Peyer's patch (tissue), 4 donors: ENCODE results near the gene KL. TPM values are rescaled to one million over a fixed set of nuclear protein-coding genes. Genes with fewer than 3 reads are reported as not detected.

Experiments used
- DNase-seq, 3 donors: peaks; one replicate each; pipeline ENCODE4 v3.0.0-alpha.2; 2017 to 2019
- H3K27ac ChIP-seq, 4 donors: fragments of 200-600 bp; sonication (generic); one replicate each; pipeline ENCODE4 v1.5.1; 2016 to 2019
- H3K27me3 ChIP-seq, 2 donors: fragments of 200-600 bp; sonication (generic); one replicate each; pipeline ENCODE4 v1.5.1; 2019
- H3K36me3 ChIP-seq, 3 donors: fragments of 200-600 bp; sonication (generic); one replicate each; pipeline ENCODE4 v1.5.1; 2016 to 2019
- H3K4me1 ChIP-seq, 4 donors: fragments of 200-600 bp; sonication (generic); one replicate each; pipeline ENCODE4 v1.5.1; 2016 to 2019
- H3K4me3 ChIP-seq, 4 donors: fragments of 200-600 bp; sonication (generic); 1 replicate in 3 of 4; 2 replicates in 1 of 4; pipeline ENCODE4 v1.5.1; 2016 to 2019; ENCODE audit warnings: mild to moderate bottlenecking in 1 of 4
- H3K9me3 ChIP-seq, 4 donors: fragments of 200-600 bp; sonication (generic); one replicate each; pipeline ENCODE4 v1.5.1; 2016 to 2019; ENCODE audit warnings: mild to moderate bottlenecking in 1 of 4
- POLR2A ChIP-seq, 2 donors: fragments of 450-650 bp; IDR thresholded peaks; one replicate each; pipeline ENCODE4 v1.5.1; 2017; ENCODE audit warnings: antibody characterized with exemption in 2 of 2, mild to moderate bottlenecking in 2 of 2, moderate library complexity in 2 of 2
- total RNA-seq, 4 donors: library from RNA; depleted of rRNA; stranded (reverse); fragments of >200 nt; gene quantifications; one replicate each; pipeline ENCODE4 v1.1.0, GENCODE V29; 2016
- TF ChIP-seq, protein P1 (sequence below), 6 experiments: fragments of 450-650 bp in 4 of 6; fragments of 200-600 bp in 2 of 6; sonication (generic) in 1 of 6; IDR thresholded peaks; one replicate each; pipeline ENCODE4 v1.5.1; 2017 to 2019; ENCODE audit warnings: antibody characterized with exemption in 6 of 6, mild to moderate bottlenecking in 3 of 6, moderate library complexity in 1 of 6

KL gene
- total RNA-seq, 4 donors from 2014 or later, result 2.5 to 7.0 (median 4.9) TPM

DNA sequence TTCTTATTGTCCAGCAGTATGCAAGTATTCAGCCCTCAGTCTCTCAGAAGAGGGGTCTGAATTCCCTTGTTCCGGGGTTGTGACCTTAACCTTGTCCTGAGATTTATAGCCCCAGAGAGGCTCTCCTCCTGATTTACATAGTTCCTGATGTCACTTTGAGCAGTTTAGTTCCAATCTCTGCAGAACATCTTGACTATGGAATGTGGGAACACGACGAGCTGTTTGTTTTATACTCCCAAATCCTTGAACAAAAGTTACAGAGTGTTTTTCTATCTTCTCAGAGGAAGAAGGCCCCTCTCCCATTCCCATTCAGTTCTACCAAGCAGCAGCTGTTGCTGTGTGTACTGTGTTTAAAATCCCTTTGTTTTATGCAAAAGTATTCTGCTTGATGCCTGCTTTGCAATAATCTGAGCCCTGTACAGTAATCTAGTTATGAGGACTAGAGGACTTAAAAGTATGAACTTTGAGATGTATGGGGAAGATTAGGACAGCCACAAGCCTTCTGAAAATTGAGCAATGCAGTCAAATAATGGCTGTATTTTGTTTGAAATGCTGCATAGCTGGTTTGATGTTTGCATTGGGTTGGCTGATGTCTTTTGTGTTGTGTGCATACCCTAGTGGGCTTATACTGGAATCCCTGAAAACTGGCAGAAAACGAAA, 74.7 kb downstream of the KL start:
- H3K27ac ChIP-seq, result peak overlapping the region in 1 of 4 donors; percentile 46
- no peak overlapping the region for H3K4me3 ChIP-seq
- peaks cover 0 to 4% (median 0%) of the 10 kb centered on the region in 4 donors for H3K4me1 ChIP-seq
- DNase-seq, result no peak
- no peaks in the 10 kb centered on the region for H3K9me3 ChIP-seq
- TF ChIP-seq, protein P1, sequence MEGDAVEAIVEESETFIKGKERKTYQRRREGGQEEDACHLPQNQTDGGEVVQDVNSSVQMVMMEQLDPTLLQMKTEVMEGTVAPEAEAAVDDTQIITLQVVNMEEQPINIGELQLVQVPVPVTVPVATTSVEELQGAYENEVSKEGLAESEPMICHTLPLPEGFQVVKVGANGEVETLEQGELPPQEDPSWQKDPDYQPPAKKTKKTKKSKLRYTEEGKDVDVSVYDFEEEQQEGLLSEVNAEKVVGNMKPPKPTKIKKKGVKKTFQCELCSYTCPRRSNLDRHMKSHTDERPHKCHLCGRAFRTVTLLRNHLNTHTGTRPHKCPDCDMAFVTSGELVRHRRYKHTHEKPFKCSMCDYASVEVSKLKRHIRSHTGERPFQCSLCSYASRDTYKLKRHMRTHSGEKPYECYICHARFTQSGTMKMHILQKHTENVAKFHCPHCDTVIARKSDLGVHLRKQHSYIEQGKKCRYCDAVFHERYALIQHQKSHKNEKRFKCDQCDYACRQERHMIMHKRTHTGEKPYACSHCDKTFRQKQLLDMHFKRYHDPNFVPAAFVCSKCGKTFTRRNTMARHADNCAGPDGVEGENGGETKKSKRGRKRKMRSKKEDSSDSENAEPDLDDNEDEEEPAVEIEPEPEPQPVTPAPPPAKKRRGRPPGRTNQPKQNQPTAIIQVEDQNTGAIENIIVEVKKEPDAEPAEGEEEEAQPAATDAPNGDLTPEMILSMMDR (IDR thresholded peaks at IDR 0.05), result no peak
- TF ChIP-seq POLR2A (IDR thresholded peaks at IDR 0.05), result no peak
- H3K36me3 ChIP-seq, result no peaks in the 10 kb centered on the region
- H3K27me3 ChIP-seq, result no peaks in the 10 kb centered on the region

DNA sequence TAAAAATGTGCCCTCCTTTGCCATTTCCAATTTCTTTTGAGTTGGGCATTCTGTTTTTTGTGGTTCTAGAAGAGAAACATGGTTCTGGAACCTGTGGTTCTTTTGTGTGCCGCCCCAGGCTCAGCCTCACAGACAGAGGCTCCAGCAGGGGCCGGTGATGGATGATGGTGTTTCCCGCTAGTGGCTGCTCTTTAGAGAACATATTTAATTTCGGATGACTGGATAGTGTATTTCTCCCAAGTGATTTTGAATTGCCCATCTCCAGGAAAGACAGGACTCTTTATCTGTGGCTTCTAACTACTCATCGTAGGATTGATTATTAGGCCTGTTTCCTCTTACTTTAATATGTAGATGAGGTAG, 75.2 kb downstream of the KL start:
- Histone ChIP-seq H3K36me3 (no peaks in the 10 kb centered on the region), H3K4me1 (peaks cover 0 to 4% (median 0%) of the 10 kb centered on the region in 4 donors), H3K4me3 (no peak overlapping the region), H3K27me3 (no peaks in the 10 kb centered on the region), H3K9me3 (no peaks in the 10 kb centered on the region), H3K27ac (no peak overlapping the region)
- DNase-seq, result no peak
- TF ChIP-seq POLR2A (IDR thresholded peaks at IDR 0.05), result no peak
- TF ChIP-seq, protein P1 (IDR thresholded peaks at IDR 0.05), result no peak

DNA sequence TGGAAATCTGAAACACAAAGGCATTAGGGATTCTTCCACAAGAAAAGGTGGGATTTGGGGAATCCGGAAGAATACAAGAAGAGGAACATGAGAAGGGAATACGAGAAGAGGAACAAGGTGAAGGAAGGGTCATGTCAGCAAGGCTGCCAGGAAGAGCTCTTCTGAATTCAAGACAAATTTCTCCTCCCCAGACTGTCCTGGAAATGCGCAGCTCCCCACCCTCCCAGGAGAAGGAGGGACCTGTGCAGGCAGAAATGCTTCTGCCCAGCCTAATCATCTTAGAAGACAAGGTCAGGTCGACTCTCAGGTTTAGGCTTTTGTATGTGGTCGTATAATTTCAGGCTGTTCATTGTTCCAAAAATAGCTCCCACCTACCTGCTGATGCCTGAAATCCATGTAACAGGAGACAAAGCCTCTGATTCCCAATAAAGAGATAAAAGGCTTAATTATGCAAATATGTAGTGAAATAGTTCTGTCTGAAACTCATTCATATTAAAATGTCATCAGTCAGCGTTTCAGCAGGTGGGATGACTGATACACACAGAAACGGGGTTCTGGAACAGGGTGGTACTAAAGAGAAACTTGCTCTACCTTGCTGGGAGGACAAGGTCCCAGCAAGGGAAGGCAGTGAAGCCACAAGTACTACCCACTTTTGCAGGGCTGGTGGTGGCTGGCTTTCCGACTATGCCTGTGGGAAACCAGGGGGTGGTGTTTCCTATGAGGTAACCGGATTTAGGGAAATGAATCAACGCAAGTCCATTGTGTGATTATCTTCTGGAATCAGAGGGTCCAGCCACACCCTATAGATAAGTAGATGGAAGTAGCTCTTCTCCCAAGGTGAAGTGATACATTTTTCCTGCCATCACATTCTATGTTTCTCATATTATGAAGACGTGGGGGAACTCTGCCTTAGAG, 76.1 kb downstream of the KL start:
- TF ChIP-seq POLR2A (IDR thresholded peaks at IDR 0.05), result no peak
- TF ChIP-seq, protein P1 (IDR thresholded peaks at IDR 0.05), result no peak
- Histone ChIP-seq H3K4me3 (no peak overlapping the region), H3K27ac (no peak overlapping the region), H3K27me3 (no peaks in the 10 kb centered on the region), H3K9me3 (no peaks in the 10 kb centered on the region), H3K36me3 (no peaks in the 10 kb centered on the region), H3K4me1 (peaks cover 0 to under 1% (median 0%) of the 10 kb centered on the region in 4 donors)
- no peak for DNase-seq

DNA sequence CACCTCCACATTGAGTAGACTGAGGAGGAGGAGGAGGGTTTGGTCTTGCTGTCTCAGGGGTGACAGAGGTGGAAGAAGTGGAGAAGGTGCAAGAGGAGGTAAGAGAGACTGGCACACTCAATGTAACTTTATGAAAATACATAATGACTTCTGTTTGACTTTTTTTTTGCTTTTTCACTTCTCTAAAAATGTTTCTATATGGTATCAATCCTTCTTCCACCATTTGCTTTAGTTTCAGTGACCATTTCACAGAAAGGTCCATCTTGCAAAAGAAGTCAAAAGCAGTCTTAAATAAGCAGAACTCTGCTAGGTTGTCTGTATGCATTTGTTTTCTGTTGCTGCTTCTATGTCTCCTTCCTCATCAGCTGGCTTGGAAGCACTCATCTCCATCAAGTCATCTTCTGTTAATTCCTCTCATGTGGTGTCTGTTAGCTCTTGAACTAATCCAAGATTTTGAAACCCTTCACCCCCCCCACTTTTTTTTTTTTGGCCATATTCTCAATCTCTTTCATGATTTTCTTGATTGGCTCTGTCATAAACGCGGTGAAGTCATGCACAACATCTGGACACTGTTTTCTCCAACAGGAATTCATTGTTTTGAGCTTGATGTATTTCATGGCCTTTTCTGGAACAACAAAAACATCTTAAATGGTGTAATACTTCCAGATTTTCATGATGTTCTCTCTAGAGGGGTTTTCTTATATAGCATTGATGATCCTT, 80.8 kb downstream of the KL start:
- DNase-seq, result no peak
- no peak overlapping the region for H3K27ac ChIP-seq
- TF ChIP-seq POLR2A (IDR thresholded peaks at IDR 0.05), result no peak
- TF ChIP-seq, protein P1 (IDR thresholded peaks at IDR 0.05), result no peak
- H3K4me3 ChIP-seq, result no peak overlapping the region
- no peaks in the 10 kb centered on the region for H3K4me1 ChIP-seq
- H3K27me3 ChIP-seq, result no peaks in the 10 kb centered on the region
- H3K36me3 ChIP-seq, result no peaks in the 10 kb centered on the region
- no peaks in the 10 kb centered on the region for H3K9me3 ChIP-seq

DNA sequence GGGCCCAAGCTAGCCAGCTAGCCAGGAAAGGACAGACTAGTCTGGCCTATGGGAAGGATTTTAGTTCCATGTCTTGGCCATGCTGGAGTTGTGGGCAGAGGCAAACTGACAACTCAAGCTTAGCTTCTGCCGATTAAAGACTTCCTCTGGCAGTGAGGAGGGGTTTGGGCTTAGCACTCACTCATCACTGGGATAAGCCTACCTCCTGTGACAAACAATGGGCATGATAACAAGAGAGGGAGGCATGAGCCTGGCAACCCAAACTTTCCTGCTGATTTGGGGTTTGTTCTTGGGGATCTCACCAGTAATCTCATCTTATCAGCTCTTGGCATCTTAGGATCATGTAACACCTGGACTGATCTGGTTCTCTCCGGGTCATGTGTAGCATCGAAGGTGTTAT, 83.6 kb downstream of the KL start:
- Histone ChIP-seq H3K4me1 (no peaks in the 10 kb centered on the region), H3K4me3 (no peak overlapping the region), H3K9me3 (no peaks in the 10 kb centered on the region), H3K27ac (no peak overlapping the region), H3K36me3 (peaks cover 0 to 8% (median 0%) of the 10 kb centered on the region in 3 donors), H3K27me3 (no peaks in the 10 kb centered on the region)
- TF ChIP-seq POLR2A (IDR thresholded peaks at IDR 0.05), result no peak
- TF ChIP-seq, protein P1 (IDR thresholded peaks at IDR 0.05), result no peak
- DNase-seq, result no peak
